Esophagus (tissue), 2 donors: ENCODE data around the gene CYP4F22. TPM values are rescaled to one million over a fixed set of nuclear protein-coding genes. Genes with fewer than 3 reads are reported as not detected.
A peak's percentile ranks its signal among the peaks of the same experiment; 100 is the strongest.

Experiments
- H3K27ac ChIP-seq, 2 donors: one replicate each; pipeline ENCODE4 v1.5.1; 2013; ENCODE audit warnings: low read depth in 2 of 2, mild to moderate bottlenecking in 2 of 2, inconsistent platforms in 1 of 2, low read length in 1 of 2, moderate library complexity in 1 of 2
- H3K27me3 ChIP-seq, 2 donors: one replicate each; pipeline ENCODE4 v1.6.1; 2013; ENCODE audit warnings: low read length in 2 of 2, control low read depth in 1 of 2, mild to moderate bottlenecking in 1 of 2; ENCODE audit not compliant: insufficient read depth in 2 of 2, control insufficient read depth in 1 of 2
- H3K36me3 ChIP-seq, 2 donors: one replicate each; pipeline ENCODE4 v1.6.1; 2013; ENCODE audit warnings: low read length in 1 of 2; ENCODE audit not compliant: control insufficient read depth in 2 of 2, insufficient read depth in 2 of 2
- H3K4me1 ChIP-seq, 2 donors: one replicate each; pipeline ENCODE4 v1.6.1; 2013; ENCODE audit warnings: low read length in 1 of 2; ENCODE audit not compliant: control insufficient read depth in 2 of 2, insufficient read depth in 2 of 2
- H3K4me3 ChIP-seq, 2 donors: one replicate each; pipeline ENCODE4 v1.5.1; 2013; ENCODE audit warnings: low read length in 2 of 2, mild to moderate bottlenecking in 2 of 2, low read depth in 1 of 2, moderate library complexity in 1 of 2
- H3K9me3 ChIP-seq, 2 donors: one replicate each; pipeline ENCODE4 v1.6.1; 2013; ENCODE audit warnings: mild to moderate bottlenecking in 2 of 2, low read depth in 1 of 2, low read length in 1 of 2, moderate library complexity in 1 of 2; ENCODE audit not compliant: control insufficient read depth in 2 of 2, insufficient read depth in 1 of 2
- WGBS, 2 donors: extraction: QIAGEN DNeasy Blood & Tissue Kit; methylation state at CpG; one replicate each; pipeline ENCODE4 v1.1.7; 2013; 5-methylcytosine and 5-hydroxymethylcytosine counted together
- polyA plus RNA-seq, 2 donors: library from polyadenylated mRNA; stranded (reverse); fragments of 200-250 nt; gene quantifications; one replicate each; pipeline ENCODE4 v1.2.3, GENCODE V29; 2013
- donor health status: healthy with polysubstance abuse.
- donor health status: Bipolar disorder and iron deficiency.

CYP4F22 gene
- polyA plus RNA-seq, 2 donors, result 4.4 to 17.3 TPM

GRCh38 chr19:15557223-15557622 lies 48.9 kb downstream of the CYP4F22 start:
- 72 to 79% methylated on average over 4 of the region's 4 CpGs for WGBS, 2 donors
- Histone ChIP-seq H3K36me3 (no peaks in the 10 kb centered on the region), H3K27me3 (no peaks in the 10 kb centered on the region), H3K4me1 (peaks cover 0 to 4% of the 10 kb centered on the region in 2 donors), H3K27ac (no peak overlapping the region), H3K9me3 (no peaks in the 10 kb centered on the region), H3K4me3 (no peak overlapping the region)

GRCh38 chr19:15562145-15562544 lies 53.8 kb downstream of the CYP4F22 start:
- H3K4me1 ChIP-seq, result peaks cover 0 to 11% of the 10 kb centered on the region in 2 donors
- no peaks in the 10 kb centered on the region for H3K9me3 ChIP-seq
- no peaks in the 10 kb centered on the region for H3K36me3 ChIP-seq
- H3K27ac ChIP-seq, result no peak overlapping the region
- no peaks in the 10 kb centered on the region for H3K27me3 ChIP-seq
- 83 to 86% methylated on average over 4 of the region's 4 CpGs for WGBS, 2 donors
- H3K4me3 ChIP-seq, result no peak overlapping the region

GRCh38 chr19:15562861-15563260 lies 54.5 kb downstream of the CYP4F22 start:
- Histone ChIP-seq H3K4me1 (peaks cover 0 to 11% of the 10 kb centered on the region in 2 donors), H3K27me3 (no peaks in the 10 kb centered on the region), H3K4me3 (no peak overlapping the region), H3K36me3 (no peaks in the 10 kb centered on the region), H3K9me3 (no peaks in the 10 kb centered on the region), H3K27ac (peak overlapping the region; percentile 38 to 73)
- WGBS, 2 donors, result 14 to 23% methylated on average over 3 of the region's 3 CpGs

- peaks cover 0 to 11% of the 10 kb centered on the region in 2 donors for H3K4me1 ChIP-seq
- H3K27me3 ChIP-seq, result no peaks in the 10 kb centered on the region
- H3K36me3 ChIP-seq, result no peaks in the 10 kb centered on the region
- no peaks in the 10 kb centered on the region for H3K9me3 ChIP-seq
- peak overlapping the region; percentile 38 to 73 for H3K27ac ChIP-seq
- 11 to 16% methylated on average over 3 of the region's 3 CpGs for WGBS, 2 donors
- no peak overlapping the region for H3K4me3 ChIP-seq
Observed at GRCh38 chr19:15563325-15563794, 55.0 kb downstream of the CYP4F22 start.

- Histone ChIP-seq H3K36me3 (no peaks in the 10 kb centered on the region), H3K4me3 (no peak overlapping the region), H3K9me3 (no peaks in the 10 kb centered on the region), H3K4me1 (peaks cover 0 to 11% of the 10 kb centered on the region in 2 donors), H3K27me3 (no peaks in the 10 kb centered on the region), H3K27ac (no peak overlapping the region)
- WGBS, 2 donors, result 69 to 72% methylated on average over 14 of the region's 14 CpGs
Observed at GRCh38 chr19:15563931-15564330, 55.6 kb downstream of the CYP4F22 start.

GRCh38 chr19:15564534-15565168 lies 56.3 kb downstream of the CYP4F22 start:
- 79 to 86% methylated on average over 7 of the region's 7 CpGs for WGBS, 2 donors
- peaks cover 0 to 11% of the 10 kb centered on the region in 2 donors for H3K4me1 ChIP-seq

GRCh38 chr19:15570420-15570819 lies 62.1 kb downstream of the CYP4F22 start:
- H3K36me3 ChIP-seq, result no peaks in the 10 kb centered on the region
- WGBS, 2 donors, result 87 to 91% methylated on average over 3 of the region's 3 CpGs
- H3K4me1 ChIP-seq, result no peaks in the 10 kb centered on the region
- no peaks in the 10 kb centered on the region for H3K9me3 ChIP-seq
- H3K4me3 ChIP-seq, result no peak overlapping the region
- no peaks in the 10 kb centered on the region for H3K27me3 ChIP-seq
- H3K27ac ChIP-seq, result no peak overlapping the region

More at GRCh38 chr19:15564534-15565168, 56.3 kb downstream of the CYP4F22 start:
- Histone ChIP-seq H3K27ac (no peak overlapping the region), H3K4me3 (no peak overlapping the region), H3K27me3 (no peaks in the 10 kb centered on the region), H3K36me3 (no peaks in the 10 kb centered on the region), H3K9me3 (no peaks in the 10 kb centered on the region)

- H3K27me3 ChIP-seq, result no peaks in the 10 kb centered on the region
- H3K9me3 ChIP-seq, result no peaks in the 10 kb centered on the region
- no peak overlapping the region for H3K27ac ChIP-seq
- 60 to 67% methylated on average over 6 of the region's 6 CpGs for WGBS, 2 donors
- H3K36me3 ChIP-seq, result no peaks in the 10 kb centered on the region
- no peak overlapping the region for H3K4me3 ChIP-seq
- H3K4me1 ChIP-seq, result no peaks in the 10 kb centered on the region
Observed at GRCh38 chr19:15575406-15575805, 67.1 kb downstream of the CYP4F22 start.

- H3K9me3 ChIP-seq, result no peaks in the 10 kb centered on the region
- no peaks in the 10 kb centered on the region for H3K27me3 ChIP-seq
- no peaks in the 10 kb centered on the region for H3K36me3 ChIP-seq
- 77 to 78% methylated on average over 12 of the region's 12 CpGs for WGBS, 2 donors
- H3K4me3 ChIP-seq, result no peak overlapping the region
- H3K4me1 ChIP-seq, result no peaks in the 10 kb centered on the region
- H3K27ac ChIP-seq, result no peak overlapping the region
Observed at GRCh38 chr19:15576526-15577156, 68.3 kb downstream of the CYP4F22 start.
